Liver (tissue), 9 donors: ENCODE data around the gene MFN1. TPM values are rescaled to one million over a fixed set of nuclear protein-coding genes. Genes with fewer than 3 reads are reported as not detected.

Source experiments
- DNase-seq: peaks from one replicate; pipeline ENCODE4 v3.0.0-alpha.2; 2017; ENCODE audit warnings: low spot score
- H3K27ac ChIP-seq, 2 donors: one replicate each; pipeline ENCODE4 v1.7.0; 2013; ENCODE audit warnings: inconsistent platforms in 2 of 2, low read length in 2 of 2, control low read depth in 1 of 2, low read depth in 1 of 2, mild to moderate bottlenecking in 1 of 2
- H3K27me3 ChIP-seq, 4 donors: one replicate each; pipeline versions ENCODE4 v1.6.1 to v1.7.0; 2013; ENCODE audit warnings: low read length in 3 of 4, inconsistent platforms in 1 of 4, mild to moderate bottlenecking in 1 of 4, moderate library complexity in 1 of 4; ENCODE audit not compliant: control insufficient read depth in 4 of 4, insufficient read depth in 4 of 4
- H3K36me3 ChIP-seq, 4 donors: one replicate each; pipeline versions ENCODE4 v1.6.1 to v1.7.0; 2013; ENCODE audit warnings: low read length in 3 of 4, mild to moderate bottlenecking in 3 of 4, low read depth in 1 of 4, moderate library complexity in 1 of 4; ENCODE audit not compliant: control insufficient read depth in 4 of 4, insufficient read depth in 3 of 4
- H3K4me1 ChIP-seq, 4 donors: one replicate each; pipeline versions ENCODE4 v1.6.1 to v1.7.0; 2013; ENCODE audit warnings: low read length in 3 of 4, mild to moderate bottlenecking in 3 of 4, moderate library complexity in 1 of 4; ENCODE audit not compliant: control insufficient read depth in 4 of 4, insufficient read depth in 4 of 4
- H3K4me3 ChIP-seq, 3 donors: one replicate each; pipeline versions ENCODE4 v1.6.1 to v1.7.0; 2013; ENCODE audit warnings: low read length in 3 of 3, control low read depth in 1 of 3, low read depth in 1 of 3, mild to moderate bottlenecking in 1 of 3
- H3K9ac ChIP-seq, 2 donors: one replicate each; pipeline ENCODE4 v1.7.0; 2013; ENCODE audit warnings: low read length in 2 of 2, mild to moderate bottlenecking in 2 of 2, moderate library complexity in 2 of 2, control low read depth in 1 of 2, low read depth in 1 of 2
- H3K9me3 ChIP-seq, 4 donors: one replicate each; pipeline versions ENCODE4 v1.6.1 to v1.7.0; 2013; ENCODE audit warnings: low read length in 3 of 4; ENCODE audit not compliant: control insufficient read depth in 4 of 4
- ATF3 ChIP-seq: IDR thresholded peaks from 2 replicates; pipeline ENCODE4 v1.6.1; 2016; ENCODE audit warnings: antibody characterized with exemption
- CTCF ChIP-seq: fragments of 150-350 bp; IDR thresholded peaks from 2 replicates; pipeline ENCODE4 v1.5.1; 2017; ENCODE audit warnings: improper control_type of control experiment, low read depth, low read length; ENCODE audit not compliant: missing input control
- EGR1 ChIP-seq, 2 donors: IDR thresholded peaks; 2 replicates each; pipeline ENCODE4 v1.6.1; 2016 to 2018; ENCODE audit warnings: antibody characterized with exemption in 2 of 2, low read depth in 2 of 2
- FOXA1 ChIP-seq: IDR thresholded peaks from 2 replicates; pipeline ENCODE4 v1.6.1; 2016; ENCODE audit warnings: antibody characterized with exemption
- FOXA2 ChIP-seq: IDR thresholded peaks from 2 replicates; pipeline ENCODE4 v1.6.1; 2016; ENCODE audit warnings: antibody characterized with exemption
- GABPA ChIP-seq, 2 donors: IDR thresholded peaks in 1 of 2; conservative IDR thresholded peaks in 1 of 2; 2 replicates each; pipeline ENCODE4 v1.6.1; 2016; ENCODE audit warnings: antibody characterized with exemption in 2 of 2, mild to moderate bottlenecking in 1 of 2, moderate library complexity in 1 of 2
- HNF4A ChIP-seq, 2 donors: conservative IDR thresholded peaks; 2 replicates each; pipeline ENCODE4 v1.6.1; 2016; ENCODE audit warnings: antibody characterized with exemption in 2 of 2, mild to moderate bottlenecking in 2 of 2
- HNF4G ChIP-seq: IDR thresholded peaks from 2 replicates; pipeline ENCODE4 v1.6.1; 2016; ENCODE audit warnings: antibody characterized with exemption
- JUND ChIP-seq, 2 donors: IDR thresholded peaks; 2 replicates each; pipeline ENCODE4 v1.6.1; 2016; ENCODE audit warnings: antibody characterized with exemption in 2 of 2
- MAX ChIP-seq: IDR thresholded peaks from 2 replicates; pipeline ENCODE4 v1.6.1; 2016; ENCODE audit warnings: antibody characterized with exemption
- NR2F2 ChIP-seq: IDR thresholded peaks from 2 replicates; pipeline ENCODE4 v1.6.1; 2016; ENCODE audit warnings: antibody characterized with exemption
- RAD21 ChIP-seq, 2 donors: IDR thresholded peaks; 2 replicates each; pipeline ENCODE4 v1.6.1; 2016; ENCODE audit warnings: antibody characterized with exemption in 2 of 2, mild to moderate bottlenecking in 2 of 2
- REST ChIP-seq: IDR thresholded peaks from 2 replicates; pipeline ENCODE4 v1.6.1; 2016; ENCODE audit warnings: antibody characterized with exemption, mild to moderate bottlenecking
- RXRA ChIP-seq, 2 donors: IDR thresholded peaks; 2 replicates each; pipeline ENCODE4 v1.6.1; 2017 to 2018; ENCODE audit warnings: antibody characterized with exemption in 2 of 2, mild to moderate bottlenecking in 1 of 2
- SP1 ChIP-seq: IDR thresholded peaks from 2 replicates; pipeline ENCODE4 v1.6.1; 2018; ENCODE audit warnings: antibody characterized with exemption, mild to moderate bottlenecking
- TAF1 ChIP-seq: conservative IDR thresholded peaks from 2 replicates; pipeline ENCODE4 v1.6.1; 2016; ENCODE audit warnings: antibody characterized with exemption, mild to moderate bottlenecking
- YY1 ChIP-seq: IDR thresholded peaks from 2 replicates; pipeline ENCODE4 v1.6.1; 2016; ENCODE audit warnings: antibody characterized with exemption, mild to moderate bottlenecking
- ZBTB33 ChIP-seq: IDR thresholded peaks from 2 replicates; pipeline ENCODE4 v1.6.1; 2016; ENCODE audit warnings: antibody characterized with exemption
- WGBS: extraction: QIAGEN DNeasy Blood & Tissue Kit; methylation state at CpG from one replicate; pipeline ENCODE4 v1.1.7; 2013; 5-methylcytosine and 5-hydroxymethylcytosine counted together
- polyA plus RNA-seq, 2 donors: library from polyadenylated mRNA; stranded (reverse) in 1 of 2; unstranded in 1 of 2; fragments of 200-250 nt in 1 of 2; fragments of >200 nt in 1 of 2; fragmentation: Nextera tagmentation in 1 of 2; extraction: Ambion mirVana in 1 of 2; gene quantifications; one replicate each; pipeline versions ENCODE4 v1.2.1 to v1.2.3, GENCODE V29; 2013 to 2015
- total RNA-seq, 2 donors: library from RNA; depleted of rRNA; stranded (reverse); fragments of >200 nt; gene quantifications; one replicate each; pipeline ENCODE4 v1.2.3, GENCODE V29; 2014
- donor health status: healthy.
- donor health status: healthy.
- donor health status: healthy.
- donor health status: healthy.
- donor health status: healthy.

The MFN1 gene
- total and polyA plus RNA-seq, 4 donors: 6.4 to 31.9 (median 12.7) TPM

- no peak for TF ChIP-seq HNF4A (conservative IDR thresholded peaks at IDR 0.05)
- no peak for TF ChIP-seq GABPA (IDR thresholded peaks at IDR 0.05 in 1 of 2, conservative IDR thresholded peaks at IDR 0.05 in 1 of 2)
- TF ChIP-seq YY1: no peak
- TF ChIP-seq FOXA2: no peak
These were observed 55.5 kb downstream of the MFN1 start (continued) for GRCh38 chr3:179402963-179403362.

- Histone ChIP-seq H3K36me3 (peaks cover 1 to 7% (median 7%) of the 10 kb centered on the region in 4 donors), H3K4me1 (no peaks in the 10 kb centered on the region), H3K27ac (no peak overlapping the region), H3K9me3 (no peaks in the 10 kb centered on the region), H3K4me3 (no peak overlapping the region), H3K9ac (no peak overlapping the region), H3K27me3 (no peaks in the 10 kb centered on the region)
- TF ChIP-seq MAX: no peak
- no peak for TF ChIP-seq HNF4A (conservative IDR thresholded peaks at IDR 0.05)
- no peak for TF ChIP-seq GABPA (IDR thresholded peaks at IDR 0.05 in 1 of 2, conservative IDR thresholded peaks at IDR 0.05 in 1 of 2)
- TF ChIP-seq CTCF: no peak
- TF ChIP-seq EGR1 (IDR thresholded peaks at IDR 0.05; ENCODE audit: low read depth in 2 of 2): no peak
- no peak for TF ChIP-seq FOXA2
- TF ChIP-seq SP1: no peak
- no peak for TF ChIP-seq RAD21 (IDR thresholded peaks at IDR 0.05)
- TF ChIP-seq HNF4G: no peak
- no peak for TF ChIP-seq FOXA1
- TF ChIP-seq ZBTB33: no peak
- TF ChIP-seq REST: no peak
- no peak for TF ChIP-seq JUND (IDR thresholded peaks at IDR 0.05)
- TF ChIP-seq YY1: no peak
- no peak for TF ChIP-seq RXRA (IDR thresholded peaks at IDR 0.05)
- TF ChIP-seq NR2F2: no peak
- no peak for TF ChIP-seq TAF1
- no peak for TF ChIP-seq ATF3
- DNase-seq: no peak
- WGBS: 91% methylated on average over 2 of the region's 2 CpGs
These were observed 56.8 kb downstream of the MFN1 start for GRCh38 chr3:179404307-179404706.
